ENCODE results near the gene RIT2. TPM values are rescaled to one million over a fixed set of nuclear protein-coding genes. Genes with fewer than 3 reads are reported as not detected.

Gene RIT2
- total RNA-seq: not detected in 2 replicates

GRCh38 chr18:43115076-43115921 lies at the start of gene RIT2:
TSS of gene RIT2 (minus strand) at chr18:43115685.

Other genes with a start within 250 kb of the RIT2 start
- not detected in 2 replicates for gene SYT4, start 161.8 kb upstream of the RIT2 start, total RNA-seq

Data from myometrial cell (primary cell).